ENCODE data around the gene ADPRM.
A peak's percentile ranks its signal among the peaks of the same experiment; 100 is the strongest.
"Not testable (repeated sequence)": the region's sequence is repeated elsewhere in the genome, so short reads cannot be mapped to it uniquely, and the experiment has no call there.

ADPRM gene

GRCh38 chr17:10702574-10702973 lies 5.2 kb downstream of the ADPRM start:
- DNase-seq: no peak

GRCh38 chr17:10705727-10706126 lies 8.3 kb downstream of the ADPRM start:
- no peak for DNase-seq

GRCh38 chr17:10713318-10713717 lies 15.9 kb downstream of the ADPRM start:
- no peak for DNase-seq

- no peak for DNase-seq
These were observed 18.8 kb downstream of the ADPRM start for GRCh38 chr17:10716218-10716617.

GRCh38 chr17:10718547-10718946 lies 21.2 kb downstream of the ADPRM start:
- DNase-seq: no peak

- DNase-seq: no peak
These were observed 27.3 kb downstream of the ADPRM start for GRCh38 chr17:10724546-10725195.

- DNase-seq: no peak
These were observed 27.9 kb downstream of the ADPRM start for GRCh38 chr17:10725262-10725661.

- no peak for DNase-seq
These were observed 28.8 kb downstream of the ADPRM start for GRCh38 chr17:10726196-10726595.

GRCh38 chr17:10727192-10727591 lies 29.8 kb downstream of the ADPRM start:
- DNase-seq: no peak

- DNase-seq: no peak
These were observed 31.0 kb downstream of the ADPRM start for GRCh38 chr17:10728331-10728892.

GRCh38 chr17:10729334-10730193 lies 32.2 kb downstream of the ADPRM start, which contains the start of gene TMEM220:
Gene TMEM220 (minus strand): TSS chr17:10730023. CDS start chr17:10729851, 172 bp downstream.
- peak; percentile 24 for DNase-seq

- not testable (repeated sequence) for DNase-seq
These were observed 32.9 kb downstream of the ADPRM start for GRCh38 chr17:10730247-10730646.

GRCh38 chr17:10731408-10731879 lies 34.0 kb downstream of the ADPRM start:
- no peak for DNase-seq

GRCh38 chr17:10732121-10732520 lies 34.7 kb downstream of the ADPRM start:
- DNase-seq: not testable (repeated sequence)

- DNase-seq: no peak
These were observed 36.3 kb downstream of the ADPRM start for GRCh38 chr17:10733666-10734065.

GRCh38 chr17:10735251-10735650 lies 37.9 kb downstream of the ADPRM start:
- DNase-seq: no peak

GRCh38 chr17:10735821-10736220 lies 38.4 kb downstream of the ADPRM start:
- no peak for DNase-seq

- peak; percentile 60 for DNase-seq
These were observed 39.8 kb downstream of the ADPRM start for GRCh38 chr17:10737168-10737622.

GRCh38 chr17:10737736-10738135 lies 40.3 kb downstream of the ADPRM start:
- no peak for DNase-seq

- DNase-seq: no peak
These were observed 41.3 kb downstream of the ADPRM start for GRCh38 chr17:10738521-10739258.

GRCh38 chr17:10739386-10739785 lies 42.0 kb downstream of the ADPRM start:
- no peak for DNase-seq

- no peak for DNase-seq
These were observed 44.2 kb downstream of the ADPRM start for GRCh38 chr17:10741416-10742135.
